HCT116 (cell line): ENCODE measurements around the gene MAP3K7CL.

Source experiments
- POLR2A ChIP-seq: IDR thresholded peaks from 2 replicates; pipeline ENCODE4 v1.7.0; 2011; ENCODE audit warnings: borderline replicate concordance; ENCODE audit not compliant: insufficient read depth, insufficient read length; ENCODE audit errors: extremely low read depth
- TF ChIP-seq, protein P1 (sequence below): IDR thresholded peaks from 2 replicates; pipeline ENCODE4 v1.6.1; 2012; ENCODE audit warnings: low read depth
- TF ChIP-seq, protein P2 (sequence below): IDR thresholded peaks from 2 replicates; pipeline ENCODE4 v1.6.1; 2012

DNA sequence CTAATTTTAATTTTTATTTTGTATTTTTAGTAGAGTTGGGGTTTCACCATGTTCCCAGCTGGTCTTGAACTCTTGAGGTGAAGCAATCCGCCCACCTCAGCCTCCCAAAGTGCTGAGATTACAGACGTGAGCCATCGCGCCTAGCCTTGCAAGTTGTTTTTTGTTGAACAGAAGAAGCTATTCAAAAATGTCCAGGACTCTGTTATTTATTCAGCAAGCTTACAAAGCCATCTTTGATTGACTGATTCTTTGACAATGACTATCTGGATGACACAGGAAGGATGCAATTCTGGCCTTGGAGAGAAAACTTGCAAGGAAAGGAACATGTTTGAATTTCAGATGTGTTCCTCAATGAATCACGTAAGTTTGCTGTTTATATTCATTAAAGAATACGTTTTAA lies 63.5 kb downstream of the MAP3K7CL start:
- no peak for TF ChIP-seq POLR2A
- TF ChIP-seq, protein P1, sequence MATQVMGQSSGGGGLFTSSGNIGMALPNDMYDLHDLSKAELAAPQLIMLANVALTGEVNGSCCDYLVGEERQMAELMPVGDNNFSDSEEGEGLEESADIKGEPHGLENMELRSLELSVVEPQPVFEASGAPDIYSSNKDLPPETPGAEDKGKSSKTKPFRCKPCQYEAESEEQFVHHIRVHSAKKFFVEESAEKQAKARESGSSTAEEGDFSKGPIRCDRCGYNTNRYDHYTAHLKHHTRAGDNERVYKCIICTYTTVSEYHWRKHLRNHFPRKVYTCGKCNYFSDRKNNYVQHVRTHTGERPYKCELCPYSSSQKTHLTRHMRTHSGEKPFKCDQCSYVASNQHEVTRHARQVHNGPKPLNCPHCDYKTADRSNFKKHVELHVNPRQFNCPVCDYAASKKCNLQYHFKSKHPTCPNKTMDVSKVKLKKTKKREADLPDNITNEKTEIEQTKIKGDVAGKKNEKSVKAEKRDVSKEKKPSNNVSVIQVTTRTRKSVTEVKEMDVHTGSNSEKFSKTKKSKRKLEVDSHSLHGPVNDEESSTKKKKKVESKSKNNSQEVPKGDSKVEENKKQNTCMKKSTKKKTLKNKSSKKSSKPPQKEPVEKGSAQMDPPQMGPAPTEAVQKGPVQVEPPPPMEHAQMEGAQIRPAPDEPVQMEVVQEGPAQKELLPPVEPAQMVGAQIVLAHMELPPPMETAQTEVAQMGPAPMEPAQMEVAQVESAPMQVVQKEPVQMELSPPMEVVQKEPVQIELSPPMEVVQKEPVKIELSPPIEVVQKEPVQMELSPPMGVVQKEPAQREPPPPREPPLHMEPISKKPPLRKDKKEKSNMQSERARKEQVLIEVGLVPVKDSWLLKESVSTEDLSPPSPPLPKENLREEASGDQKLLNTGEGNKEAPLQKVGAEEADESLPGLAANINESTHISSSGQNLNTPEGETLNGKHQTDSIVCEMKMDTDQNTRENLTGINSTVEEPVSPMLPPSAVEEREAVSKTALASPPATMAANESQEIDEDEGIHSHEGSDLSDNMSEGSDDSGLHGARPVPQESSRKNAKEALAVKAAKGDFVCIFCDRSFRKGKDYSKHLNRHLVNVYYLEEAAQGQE = no peak
- TF ChIP-seq, protein P2, sequence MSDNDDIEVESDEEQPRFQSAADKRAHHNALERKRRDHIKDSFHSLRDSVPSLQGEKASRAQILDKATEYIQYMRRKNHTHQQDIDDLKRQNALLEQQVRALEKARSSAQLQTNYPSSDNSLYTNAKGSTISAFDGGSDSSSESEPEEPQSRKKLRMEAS = no peak
